ENCODE measurements around the gene SLC25A13.
"Not testable (repeated sequence)": the region's sequence is repeated elsewhere in the genome, so short reads cannot be mapped to it uniquely, and the experiment has no call there.

The SLC25A13 gene

GRCh38 chr7:96154506-96154905, 167.4 kb downstream of the SLC25A13 start:
- not testable (repeated sequence) for DNase-seq (ENCODE audit: low spot score)

GRCh38 chr7:96152706-96153105, 169.2 kb downstream of the SLC25A13 start:
- DNase-seq (ENCODE audit: low spot score): no peak

- no peak for DNase-seq (ENCODE audit: low spot score)
Measured at GRCh38 chr7:96151889-96152288, 170.0 kb downstream of the SLC25A13 start.

- no peak for DNase-seq (ENCODE audit: low spot score)
Measured at GRCh38 chr7:96144260-96144526, 177.7 kb downstream of the SLC25A13 start.

- DNase-seq (ENCODE audit: low spot score): no peak
Measured at GRCh38 chr7:96143495-96144259, 178.2 kb downstream of the SLC25A13 start.

GRCh38 chr7:96136600-96137239, 185.2 kb downstream of the SLC25A13 start:
- DNase-seq (ENCODE audit: low spot score): no peak

GRCh38 chr7:96135241-96135640, 186.7 kb downstream of the SLC25A13 start:
- no peak for DNase-seq (ENCODE audit: low spot score)

- no peak for DNase-seq (ENCODE audit: low spot score)
Measured at GRCh38 chr7:96131525-96131924, 190.4 kb downstream of the SLC25A13 start.

- DNase-seq (ENCODE audit: low spot score): no peak
Measured at GRCh38 chr7:96127746-96128145, 194.2 kb downstream of the SLC25A13 start.

- DNase-seq (ENCODE audit: low spot score): no peak
Measured at GRCh38 chr7:96126382-96126781, 195.5 kb downstream of the SLC25A13 start.

- no peak for DNase-seq (ENCODE audit: low spot score)
Measured at GRCh38 chr7:96122746-96123145, 199.2 kb downstream of the SLC25A13 start.

GRCh38 chr7:96121752-96122151, 200.1 kb downstream of the SLC25A13 start:
- no peak for DNase-seq (ENCODE audit: low spot score)

GRCh38 chr7:96120445-96121225, 201.3 kb downstream of the SLC25A13 start:
- DNase-seq (ENCODE audit: low spot score): no peak

- DNase-seq (ENCODE audit: low spot score): no peak
Measured at GRCh38 chr7:96118449-96119001, 203.4 kb downstream of the SLC25A13 start.

GRCh38 chr7:96116173-96116572, 205.7 kb downstream of the SLC25A13 start:
- no peak for DNase-seq (ENCODE audit: low spot score)

GRCh38 chr7:96114190-96114589, 207.7 kb downstream of the SLC25A13 start:
- DNase-seq (ENCODE audit: low spot score): no peak

GRCh38 chr7:96111405-96111804, 210.5 kb downstream of the SLC25A13 start:
- no peak for DNase-seq (ENCODE audit: low spot score)

GRCh38 chr7:96104984-96105383, 216.9 kb downstream of the SLC25A13 start:
- no peak for DNase-seq (ENCODE audit: low spot score)

- DNase-seq (ENCODE audit: low spot score): no peak
Measured at GRCh38 chr7:96102096-96102811, 219.6 kb downstream of the SLC25A13 start.

- no peak for DNase-seq (ENCODE audit: low spot score)
Measured at GRCh38 chr7:96100737-96101136, 221.2 kb downstream of the SLC25A13 start.

- no peak for DNase-seq (ENCODE audit: low spot score)
Measured at GRCh38 chr7:96097835-96098234, 224.1 kb downstream of the SLC25A13 start.

- DNase-seq (ENCODE audit: low spot score): peak; percentile 34
Measured at GRCh38 chr7:96093435-96093834, 228.5 kb downstream of the SLC25A13 start.
